SK-N-MC (cell line): ENCODE data around the gene TPMT.

Experiments used
- EZH2 ChIP-seq: fragments of 200-600 bp; sonication (generic); IDR thresholded peaks from one replicate; pipeline ENCODE4 v1.6.1; 2017; ENCODE audit warnings: antibody characterized with exemption
- FOXP2 ChIP-seq: optimal IDR thresholded peaks from 2 replicates; pipeline ENCODE3; 2011; ENCODE audit warnings: mild to moderate bottlenecking, moderate library complexity; ENCODE audit not compliant: insufficient read depth; ENCODE audit errors: extremely low read length, control extremely low read depth
- POLR2AphosphoS5 ChIP-seq: IDR thresholded peaks from 2 replicates; pipeline ENCODE4 v1.6.1; 2012; ENCODE audit warnings: mild to moderate bottlenecking, low read depth, low read length, borderline replicate concordance

GRCh38 chr6:18087396-18088165, 67.3 kb downstream of the TPMT start:
- no peak for TF ChIP-seq POLR2AphosphoS5
- TF ChIP-seq EZH2: no peak
- TF ChIP-seq FOXP2: no peak
